HL-60 (cell line): ENCODE measurements around the gene MAS1L.

Source experiments
- DNase-seq, 2 experiments: peaks; one replicate each; pipeline ENCODE4 v3.0.0-alpha.2; 2010 to 2020; ENCODE audit warnings: low read depth in 1 of 2, low spot score in 1 of 2
- H3K27ac ChIP-seq: fragments of 250-450 bp; sonication (Bioruptor Pico); replicated peaks from 2 replicates; pipeline ENCODE4 v1.5.1; 2020; ENCODE audit warnings: mild to moderate bottlenecking, moderate library complexity
- H3K27me3 ChIP-seq: fragments of 250-450 bp; sonication (Bioruptor Pico); 2 replicates; pipeline ENCODE4 v1.5.1; 2021; ENCODE audit warnings: mild to moderate bottlenecking, moderate library complexity; ENCODE audit not compliant: insufficient read depth, poor library complexity, severe bottlenecking
- H3K4me3 ChIP-seq: replicated peaks from 2 replicates; pipeline ENCODE4 v1.5.1; 2011; ENCODE audit warnings: mild to moderate bottlenecking, control low read depth, low read length; ENCODE audit not compliant: insufficient read depth
- CTCF ChIP-seq: IDR thresholded peaks from one replicate; pipeline ENCODE4 v1.5.1; 2011; ENCODE audit warnings: low read length, control low read depth, inconsistent platforms; ENCODE audit not compliant: insufficient read depth
- GABPA ChIP-seq: IDR thresholded peaks from 2 replicates; pipeline ENCODE4 v1.6.1; 2012; ENCODE audit warnings: low read depth
- POLR2AphosphoS5 ChIP-seq: IDR thresholded peaks from 2 replicates; pipeline ENCODE4 v1.6.1; 2012; ENCODE audit warnings: low read depth
- SPI1 ChIP-seq: IDR thresholded peaks from 2 replicates; pipeline ENCODE4 v1.6.1; 2012; ENCODE audit warnings: low read depth, mild to moderate bottlenecking, borderline replicate concordance
- TF ChIP-seq, protein P1 (sequence below): IDR thresholded peaks from 2 replicates; pipeline ENCODE4 v1.6.1; 2012; ENCODE audit warnings: low read depth; ENCODE audit not compliant: insufficient replicate concordance

MAS1L gene

DNA sequence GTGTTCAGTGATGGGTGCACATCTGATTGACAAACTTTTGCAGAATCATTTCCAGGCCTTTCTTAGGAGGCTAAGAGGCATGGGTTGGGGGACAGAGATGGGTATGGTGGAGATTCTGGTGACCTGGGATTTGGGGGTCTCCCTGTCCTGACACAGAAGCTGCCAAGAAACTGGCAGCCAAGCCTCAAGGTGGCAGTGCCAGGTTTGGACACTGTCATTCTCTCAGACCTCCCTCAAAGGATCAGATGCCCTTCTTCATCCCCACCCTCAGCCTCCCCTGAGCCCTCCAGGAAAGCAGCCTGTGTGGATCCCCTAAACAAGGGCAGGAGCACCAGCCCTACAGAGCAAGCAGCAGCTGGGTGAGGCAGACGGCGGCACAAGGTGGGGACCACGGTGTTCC is 18.1 kb upstream of the MAS1L start:
- Histone ChIP-seq H3K4me3 (no peak overlapping the region), H3K27me3 (no peaks in the 10 kb centered on the region), H3K27ac (no peak overlapping the region)
- TF ChIP-seq SPI1 (no peak), POLR2AphosphoS5 (no peak), CTCF (no peak), GABPA (no peak)
- TF ChIP-seq, protein P1, sequence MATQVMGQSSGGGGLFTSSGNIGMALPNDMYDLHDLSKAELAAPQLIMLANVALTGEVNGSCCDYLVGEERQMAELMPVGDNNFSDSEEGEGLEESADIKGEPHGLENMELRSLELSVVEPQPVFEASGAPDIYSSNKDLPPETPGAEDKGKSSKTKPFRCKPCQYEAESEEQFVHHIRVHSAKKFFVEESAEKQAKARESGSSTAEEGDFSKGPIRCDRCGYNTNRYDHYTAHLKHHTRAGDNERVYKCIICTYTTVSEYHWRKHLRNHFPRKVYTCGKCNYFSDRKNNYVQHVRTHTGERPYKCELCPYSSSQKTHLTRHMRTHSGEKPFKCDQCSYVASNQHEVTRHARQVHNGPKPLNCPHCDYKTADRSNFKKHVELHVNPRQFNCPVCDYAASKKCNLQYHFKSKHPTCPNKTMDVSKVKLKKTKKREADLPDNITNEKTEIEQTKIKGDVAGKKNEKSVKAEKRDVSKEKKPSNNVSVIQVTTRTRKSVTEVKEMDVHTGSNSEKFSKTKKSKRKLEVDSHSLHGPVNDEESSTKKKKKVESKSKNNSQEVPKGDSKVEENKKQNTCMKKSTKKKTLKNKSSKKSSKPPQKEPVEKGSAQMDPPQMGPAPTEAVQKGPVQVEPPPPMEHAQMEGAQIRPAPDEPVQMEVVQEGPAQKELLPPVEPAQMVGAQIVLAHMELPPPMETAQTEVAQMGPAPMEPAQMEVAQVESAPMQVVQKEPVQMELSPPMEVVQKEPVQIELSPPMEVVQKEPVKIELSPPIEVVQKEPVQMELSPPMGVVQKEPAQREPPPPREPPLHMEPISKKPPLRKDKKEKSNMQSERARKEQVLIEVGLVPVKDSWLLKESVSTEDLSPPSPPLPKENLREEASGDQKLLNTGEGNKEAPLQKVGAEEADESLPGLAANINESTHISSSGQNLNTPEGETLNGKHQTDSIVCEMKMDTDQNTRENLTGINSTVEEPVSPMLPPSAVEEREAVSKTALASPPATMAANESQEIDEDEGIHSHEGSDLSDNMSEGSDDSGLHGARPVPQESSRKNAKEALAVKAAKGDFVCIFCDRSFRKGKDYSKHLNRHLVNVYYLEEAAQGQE, result no peak
- no peak for DNase-seq

GRCh38 chr6:29504961-29505360 is 17.2 kb upstream of the MAS1L start:
- no peak for TF ChIP-seq SPI1
- TF ChIP-seq POLR2AphosphoS5, result no peak
- Histone ChIP-seq H3K27ac (no peak overlapping the region), H3K4me3 (no peak overlapping the region), H3K27me3 (no peaks in the 10 kb centered on the region)
- no peak for DNase-seq

GRCh38 chr6:29502597-29502996 is 14.8 kb upstream of the MAS1L start:
- no peak overlapping the region for H3K27ac ChIP-seq
- H3K4me3 ChIP-seq, result no peak overlapping the region
- TF ChIP-seq SPI1 (no peak), CTCF (no peak), POLR2AphosphoS5 (no peak), GABPA (no peak)
- TF ChIP-seq, protein P1, result no peak
- DNase-seq, result no peak
- H3K27me3 ChIP-seq, result peaks cover 3% of the 10 kb centered on the region

- no peak for DNase-seq
- peaks cover 3% of the 10 kb centered on the region for H3K27me3 ChIP-seq
- TF ChIP-seq, protein P1, result no peak
- TF ChIP-seq SPI1, result no peak
- TF ChIP-seq GABPA, result no peak
- TF ChIP-seq CTCF, result no peak
- TF ChIP-seq POLR2AphosphoS5, result no peak
These were observed 14.4 kb upstream of the MAS1L start for GRCh38 chr6:29502181-29502580.

More at GRCh38 chr6:29502181-29502580, 14.4 kb upstream of the MAS1L start:
- Histone ChIP-seq H3K27ac (no peak overlapping the region), H3K4me3 (no peak overlapping the region)
